Vagina (tissue), 2 donors: Measurements from ENCODE around the gene SMPD4.
"Not testable (repeated sequence)": the region's sequence is repeated elsewhere in the genome, so short reads cannot be mapped to it uniquely, and the experiment has no call there.

ENCODE experiments used
- POLR2A ChIP-seq, 2 donors: fragments of 450-650 bp; IDR thresholded peaks; one replicate each; pipeline ENCODE4 v1.6.1; 2017; ENCODE audit warnings: antibody characterized with exemption in 2 of 2, mild to moderate bottlenecking in 2 of 2, moderate library complexity in 2 of 2
- TF ChIP-seq, protein P1 (sequence below), 3 experiments: fragments of 450-650 bp in 2 of 3; fragments of 200-600 bp in 1 of 3; sonication (generic) in 1 of 3; IDR thresholded peaks; one replicate each; pipeline ENCODE4 v1.5.1; 2017 to 2019; ENCODE audit warnings: antibody characterized with exemption in 3 of 3, mild to moderate bottlenecking in 2 of 3, moderate library complexity in 2 of 3

DNA sequence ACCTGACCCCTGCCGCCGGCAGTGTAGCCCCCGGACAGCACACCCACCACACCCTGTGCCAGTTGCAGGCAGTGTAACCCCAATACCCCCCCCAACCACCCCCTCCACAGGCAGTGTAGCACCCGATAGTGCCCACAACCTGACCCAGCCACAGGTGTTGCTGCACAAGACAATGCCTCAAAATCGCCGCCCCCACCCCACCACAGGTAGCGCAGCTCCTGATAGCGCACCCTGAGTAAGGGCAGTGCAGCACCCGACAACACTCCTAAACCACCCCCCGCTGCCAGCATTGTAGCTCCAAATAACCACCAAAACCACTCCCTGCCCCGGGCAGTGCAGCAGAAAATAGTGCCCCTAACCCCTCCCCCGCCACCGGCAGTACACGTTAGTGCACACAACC lies 52.9 kb downstream of the SMPD4 start:
- TF ChIP-seq, protein P1, sequence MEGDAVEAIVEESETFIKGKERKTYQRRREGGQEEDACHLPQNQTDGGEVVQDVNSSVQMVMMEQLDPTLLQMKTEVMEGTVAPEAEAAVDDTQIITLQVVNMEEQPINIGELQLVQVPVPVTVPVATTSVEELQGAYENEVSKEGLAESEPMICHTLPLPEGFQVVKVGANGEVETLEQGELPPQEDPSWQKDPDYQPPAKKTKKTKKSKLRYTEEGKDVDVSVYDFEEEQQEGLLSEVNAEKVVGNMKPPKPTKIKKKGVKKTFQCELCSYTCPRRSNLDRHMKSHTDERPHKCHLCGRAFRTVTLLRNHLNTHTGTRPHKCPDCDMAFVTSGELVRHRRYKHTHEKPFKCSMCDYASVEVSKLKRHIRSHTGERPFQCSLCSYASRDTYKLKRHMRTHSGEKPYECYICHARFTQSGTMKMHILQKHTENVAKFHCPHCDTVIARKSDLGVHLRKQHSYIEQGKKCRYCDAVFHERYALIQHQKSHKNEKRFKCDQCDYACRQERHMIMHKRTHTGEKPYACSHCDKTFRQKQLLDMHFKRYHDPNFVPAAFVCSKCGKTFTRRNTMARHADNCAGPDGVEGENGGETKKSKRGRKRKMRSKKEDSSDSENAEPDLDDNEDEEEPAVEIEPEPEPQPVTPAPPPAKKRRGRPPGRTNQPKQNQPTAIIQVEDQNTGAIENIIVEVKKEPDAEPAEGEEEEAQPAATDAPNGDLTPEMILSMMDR (IDR thresholded peaks at IDR 0.05): not testable (repeated sequence)
- not testable (repeated sequence) for TF ChIP-seq POLR2A (IDR thresholded peaks at IDR 0.05)
